Fibroblast of skin of scalp (primary cell): ENCODE results near the gene GDI1.

Experiments
- DNase-seq: peaks from one replicate; pipeline ENCODE4 v3.0.0-alpha.2; 2013

The GDI1 gene

DNA sequence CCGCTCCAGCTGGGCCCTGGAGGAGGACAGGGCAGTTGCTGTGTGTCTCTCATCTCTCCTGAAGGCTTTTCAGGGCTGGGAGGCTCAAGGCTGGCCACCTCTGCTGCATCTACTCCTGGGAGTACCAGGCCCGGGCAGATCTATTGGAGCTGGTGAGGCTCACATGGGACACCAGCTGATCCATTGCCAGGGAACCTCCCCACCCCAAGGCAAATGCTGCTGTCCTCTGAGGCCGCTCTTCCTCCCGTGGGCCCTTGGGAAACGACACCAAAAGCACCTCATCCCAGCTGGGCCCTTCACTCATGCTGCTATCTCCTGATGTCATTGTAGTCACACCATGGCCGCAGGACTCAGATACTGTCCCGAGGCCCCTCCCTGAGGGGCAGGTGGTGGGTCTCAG lies 45.8 kb downstream of the GDI1 start:
- no peak for DNase-seq

DNA sequence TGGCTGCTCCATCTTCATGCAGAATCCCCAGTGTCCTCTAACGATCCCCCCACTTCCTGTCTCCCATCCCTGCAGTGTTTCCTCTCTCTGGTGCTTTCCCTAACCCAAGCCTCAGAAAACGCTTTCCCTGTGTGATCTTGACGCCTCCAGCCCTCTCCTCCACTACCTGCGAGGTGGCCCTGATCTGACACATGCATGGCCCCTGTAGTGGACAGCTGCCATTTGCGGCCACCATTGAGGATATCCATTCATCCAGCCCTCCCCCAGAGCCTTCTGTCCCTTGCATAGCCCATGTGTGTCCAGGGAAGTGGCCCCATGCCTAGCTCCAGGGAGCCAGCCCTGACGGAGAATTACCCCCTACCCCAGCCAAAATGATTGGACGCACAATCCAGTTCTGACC lies 46.4 kb downstream of the GDI1 start:
- DNase-seq: no peak

DNA sequence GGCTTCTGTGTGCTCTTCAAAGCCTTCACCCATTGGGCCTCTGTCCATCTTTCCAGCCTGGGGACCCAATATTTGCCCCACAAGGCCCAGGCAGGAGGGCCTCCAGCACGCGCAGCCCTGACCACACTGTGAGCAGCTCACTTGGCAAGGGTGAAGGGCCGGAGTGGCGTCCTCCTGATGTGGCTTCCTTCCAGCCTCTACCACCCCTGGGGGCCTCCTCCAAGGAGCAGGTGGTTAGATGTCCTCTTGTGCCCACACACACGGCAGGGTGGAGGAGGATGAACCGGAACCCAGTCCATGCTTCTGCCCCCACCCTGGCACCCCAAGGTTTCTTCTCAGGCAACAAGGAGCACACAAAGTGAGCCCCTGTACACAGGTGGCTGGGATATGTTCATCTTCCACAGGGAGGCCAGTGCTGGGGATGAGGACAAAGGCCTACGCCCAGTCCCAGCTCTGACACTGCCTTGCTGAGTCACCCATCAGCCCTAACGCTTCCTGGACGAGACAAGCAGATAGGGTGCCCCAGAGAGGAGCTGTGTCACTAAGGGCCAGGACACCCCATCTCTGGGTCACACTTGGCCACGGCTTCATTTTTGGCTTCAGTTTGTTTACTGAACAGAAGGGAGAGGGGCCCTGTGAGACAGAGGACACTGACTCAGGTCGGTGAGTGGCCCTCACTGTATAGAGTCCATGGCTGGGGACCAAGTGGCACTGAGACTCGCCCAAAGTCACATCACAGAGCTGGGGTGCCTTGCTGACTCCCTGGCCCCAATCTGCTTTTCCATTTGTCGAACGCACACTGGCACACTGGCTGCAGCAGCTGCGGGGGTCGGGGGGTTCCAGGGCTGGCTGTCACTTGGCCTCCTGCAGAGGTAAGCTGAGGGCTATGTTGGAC lies 47.5 kb downstream of the GDI1 start:
- no peak for DNase-seq

DNA sequence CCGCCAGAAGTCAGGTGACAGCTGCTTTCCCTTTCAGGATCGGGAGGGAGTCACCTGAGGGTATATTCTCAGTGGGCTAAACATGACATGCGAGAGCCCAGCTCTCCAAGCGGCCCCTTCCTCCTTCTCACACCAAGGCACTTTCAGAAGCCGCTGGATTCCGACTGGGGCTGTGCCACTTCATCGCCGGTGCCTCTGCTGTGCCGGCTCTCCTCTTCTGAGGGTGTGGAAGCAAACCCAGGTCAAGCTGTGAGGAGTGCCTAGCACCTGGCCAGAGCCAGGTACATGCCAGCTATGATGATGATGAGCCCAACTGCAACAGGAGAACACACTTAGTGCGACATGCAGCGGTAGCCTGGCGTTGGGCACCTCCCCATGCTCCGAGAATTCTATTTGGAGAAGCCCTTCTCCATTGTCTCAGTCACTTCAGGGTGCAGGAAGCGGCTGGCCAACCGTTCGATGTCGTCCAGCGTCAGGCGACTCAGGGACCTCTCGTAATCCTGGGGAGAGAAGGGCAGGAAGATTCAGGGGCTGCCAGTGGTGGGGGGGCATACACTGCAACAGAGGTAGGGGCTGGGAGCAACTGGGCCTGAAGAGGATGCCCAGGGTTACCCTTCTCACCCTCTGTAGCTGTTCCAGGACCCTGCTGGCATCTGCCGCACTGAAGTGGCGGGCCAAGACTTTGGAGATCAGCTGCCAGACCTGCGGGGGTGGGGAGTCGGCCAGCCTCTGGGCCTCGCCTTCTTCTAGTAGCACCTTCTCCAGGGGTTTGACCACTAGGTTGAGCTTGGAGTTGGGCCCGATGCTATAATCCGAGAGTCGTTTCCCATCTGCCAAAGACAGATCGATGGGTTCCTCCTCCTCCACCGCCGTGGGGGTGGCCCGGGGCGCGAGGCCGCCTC lies 48.4 kb downstream of the GDI1 start:
- no peak for DNase-seq

DNA sequence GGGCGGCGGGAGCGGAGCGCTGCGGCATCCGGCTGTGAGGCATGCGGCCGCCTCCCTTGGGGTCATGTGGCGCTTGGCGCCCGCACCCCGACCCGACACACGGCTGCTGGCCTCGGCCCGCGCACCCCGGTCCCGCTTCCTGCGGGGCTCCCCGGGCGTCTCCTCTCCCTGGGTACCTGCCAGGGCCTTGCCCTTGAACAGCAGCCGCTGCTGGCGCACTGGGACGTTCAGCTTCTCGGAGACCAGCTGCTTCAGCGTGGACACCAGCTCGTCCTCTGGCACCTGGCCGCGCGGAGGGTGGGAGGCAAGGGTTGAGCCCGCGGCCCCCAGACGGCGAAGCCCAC lies 49.1 kb downstream of the GDI1 start:
- DNase-seq: no peak

DNA sequence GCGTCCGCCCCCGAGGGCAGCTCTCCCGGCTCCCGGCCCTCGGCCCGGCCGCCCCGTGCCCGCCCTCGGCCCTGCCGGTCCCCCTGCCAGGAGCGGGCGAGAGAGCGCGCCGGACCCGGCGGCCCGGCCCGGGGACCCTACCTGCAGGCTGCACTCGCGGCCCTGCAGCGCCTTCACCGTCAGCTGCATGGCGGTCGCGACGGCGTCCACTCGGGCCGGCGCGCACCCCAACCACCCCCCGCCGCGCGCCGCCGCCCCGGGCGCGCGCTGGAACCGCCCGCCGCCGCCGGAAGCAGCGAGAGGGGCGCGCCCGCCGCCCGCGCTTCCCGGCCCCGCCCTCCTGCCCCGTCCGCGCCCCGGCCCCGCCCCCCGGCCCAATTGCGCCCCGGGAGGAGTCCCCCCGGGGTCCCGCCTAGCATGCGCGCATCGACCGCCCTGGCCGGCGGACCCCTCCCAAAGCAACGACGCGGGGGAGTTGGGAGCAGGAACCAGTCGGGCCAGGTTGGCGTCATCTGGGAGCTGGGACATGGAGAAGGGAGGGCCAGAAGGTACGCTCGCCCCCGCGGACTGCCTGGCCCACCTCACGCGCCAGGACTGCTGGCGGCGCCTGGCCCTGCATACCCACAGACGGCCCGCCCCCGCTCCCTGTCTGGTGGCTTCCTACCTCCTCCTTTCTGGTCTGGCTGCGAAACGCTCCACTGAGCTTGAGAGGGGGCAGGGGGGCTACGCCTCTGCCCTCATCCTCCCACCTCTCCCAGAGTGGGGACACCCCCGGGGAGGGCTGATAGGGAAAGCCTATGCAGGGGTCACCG lies 49.6 kb downstream of the GDI1 start, which contains the start of gene UBL4A:
Gene UBL4A, minus strand, starts transcription at position 220 of the 812 bp plus-strand sequence. Its CDS starts 31 bp downstream, at position 189.
- DNase-seq: peak; percentile 49

DNA sequence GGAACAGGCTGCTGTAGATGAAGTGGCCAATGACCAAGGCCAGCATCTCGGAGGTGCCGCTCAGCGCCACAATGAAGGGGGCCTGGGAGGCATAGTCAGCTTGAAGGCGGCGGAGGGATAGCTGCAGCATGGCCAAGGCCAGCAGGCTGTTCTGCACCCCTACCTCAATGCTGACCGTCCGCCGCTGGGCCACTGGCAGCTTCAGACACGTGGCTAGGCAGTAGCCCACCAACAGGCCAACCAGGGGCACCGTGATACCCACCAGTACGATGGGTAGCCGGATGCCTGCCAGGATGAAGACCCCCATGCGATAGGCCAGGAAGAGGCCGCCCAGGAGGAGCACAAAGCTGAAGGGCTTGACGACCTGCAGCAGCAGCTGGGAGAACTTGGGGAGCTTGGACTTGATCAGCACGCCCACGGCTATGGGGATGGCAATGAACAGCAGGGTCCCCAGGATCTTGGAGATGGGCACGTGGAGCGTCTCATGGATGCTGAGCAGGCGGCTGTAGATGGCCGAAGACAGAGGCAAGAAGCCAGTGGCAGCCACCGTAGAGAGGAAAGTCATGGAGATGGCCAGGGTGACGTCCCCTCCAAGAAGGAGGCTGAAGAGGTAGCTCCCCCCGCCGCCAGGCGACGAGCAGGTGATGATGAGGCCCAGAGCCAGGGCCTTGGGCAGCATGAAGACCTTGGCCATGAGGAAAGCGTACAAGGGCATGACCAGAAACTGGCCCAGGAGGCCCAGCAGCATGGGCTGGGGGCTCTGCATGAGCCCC lies 50.8 kb downstream of the GDI1 start:
- no peak for DNase-seq

DNA sequence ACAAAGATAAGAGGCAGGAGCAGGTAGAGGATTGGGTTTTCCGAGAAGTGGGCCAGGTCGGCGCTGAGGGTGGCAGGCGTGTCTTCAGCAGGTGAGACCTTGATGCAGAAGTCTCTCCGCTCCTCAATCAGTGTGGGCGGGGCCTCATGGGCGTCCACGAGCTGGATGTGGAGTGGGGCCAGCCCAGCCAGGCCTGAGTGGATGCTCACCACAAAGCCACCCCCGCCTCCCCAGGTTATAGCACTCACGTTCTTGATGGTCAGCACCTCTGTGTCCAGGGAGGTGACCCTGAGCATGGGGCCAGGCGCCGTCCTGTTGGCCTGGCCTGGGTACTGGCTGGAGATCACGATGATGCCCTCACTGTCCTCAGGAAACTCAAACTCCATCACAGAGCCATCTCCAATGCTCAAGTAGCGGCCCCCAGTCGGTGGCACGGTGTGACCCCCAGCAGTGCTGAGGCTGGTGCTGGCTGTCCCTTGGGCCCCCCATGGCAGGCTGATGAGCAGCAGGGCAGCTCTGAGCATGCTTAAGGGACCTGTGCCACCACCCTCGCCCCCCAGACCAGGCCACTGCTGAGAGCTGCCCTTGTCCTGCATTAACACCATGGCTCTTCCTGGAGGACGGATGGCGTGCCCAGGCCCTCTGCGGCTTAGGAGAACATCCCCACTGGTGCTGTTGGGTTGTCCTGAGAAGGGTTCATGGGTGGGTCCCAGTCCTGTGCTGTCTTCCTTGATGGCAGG lies 51.6 kb downstream of the GDI1 start:
- no peak for DNase-seq

DNA sequence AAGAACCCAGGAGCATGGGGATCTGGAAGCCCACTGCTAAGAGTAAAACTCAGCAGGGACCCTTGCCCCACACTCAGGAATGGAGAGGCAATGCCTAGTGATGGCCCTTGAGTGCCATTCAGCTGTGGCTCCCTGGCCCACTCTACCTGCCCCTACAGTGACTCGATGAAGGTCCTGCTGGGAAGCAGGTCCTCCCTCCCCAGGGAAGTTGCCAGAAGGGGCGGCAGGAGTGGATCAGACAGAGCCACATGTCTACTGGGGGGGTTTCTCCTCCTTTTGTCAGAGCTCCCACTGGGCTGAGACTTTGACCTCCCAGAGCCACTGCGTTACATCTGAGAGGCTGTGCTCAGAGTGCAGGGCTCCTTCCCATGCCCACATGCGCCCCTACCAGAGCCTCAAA lies 52.2 kb downstream of the GDI1 start:
- no peak for DNase-seq

DNA sequence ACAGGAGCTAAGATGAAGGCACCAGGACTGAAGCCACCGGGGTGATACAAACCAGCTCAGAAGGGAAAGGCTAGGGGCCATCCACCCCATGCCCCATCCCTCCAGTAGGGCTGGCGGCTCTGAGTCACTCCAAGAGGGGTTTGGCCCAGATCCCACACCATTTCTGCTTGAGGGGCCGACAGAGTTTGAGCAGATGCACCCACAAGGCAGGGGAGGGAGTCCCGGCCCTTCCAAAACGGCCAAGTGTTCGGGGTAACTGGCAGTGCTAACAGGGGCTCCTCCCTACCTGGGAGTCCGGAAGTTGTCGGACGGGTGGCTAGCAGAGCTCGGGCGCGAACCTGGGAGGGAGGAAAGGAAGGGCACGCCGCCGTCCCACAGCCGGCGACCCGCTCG lies 53.1 kb downstream of the GDI1 start:
- peak; percentile 58 for DNase-seq

DNA sequence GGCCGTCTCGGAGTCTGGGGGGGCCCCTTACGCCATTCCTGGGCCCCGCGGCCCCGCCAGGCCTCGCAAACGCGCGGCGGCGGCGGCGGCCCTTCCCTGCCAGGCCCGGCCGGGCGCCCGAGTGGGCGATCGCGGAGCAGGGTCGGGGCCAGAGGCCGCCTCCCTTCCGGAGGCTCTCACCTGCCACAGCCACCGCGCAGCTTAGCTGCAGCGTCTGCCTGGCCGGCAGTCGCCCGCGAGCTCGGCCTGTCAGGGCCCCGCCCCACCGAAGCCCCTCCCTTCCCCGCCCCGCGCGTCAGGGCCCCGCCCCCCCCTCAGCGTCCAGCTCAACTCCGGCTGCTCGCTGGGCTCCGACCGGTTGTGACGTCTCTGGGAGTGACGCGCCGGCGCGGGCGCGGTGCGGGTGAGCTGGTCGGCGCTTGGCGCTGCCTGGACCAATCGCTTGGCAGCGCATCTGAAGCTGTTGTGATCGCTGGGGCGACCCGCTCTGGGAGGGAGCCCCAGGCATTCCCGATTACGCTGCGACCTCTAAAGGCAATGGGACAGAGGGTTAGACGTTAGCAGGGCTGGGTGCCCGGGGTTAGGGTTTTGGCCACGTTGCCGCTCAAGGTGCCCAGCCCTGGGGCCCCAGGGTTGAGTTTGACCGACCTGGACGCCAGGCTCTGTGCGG lies 53.6 kb downstream of the GDI1 start, which contains the start of gene SLC10A3:
Gene SLC10A3, minus strand, starts transcription at position 216 of the 670 bp plus-strand sequence. CDS start 1,689 bp downstream, outside the sequence.
- DNase-seq: peak; percentile 93
